GM12875 (cell line): ENCODE measurements around the gene KIF26B.

Experiments
- H3K4me3 ChIP-seq: one replicate; pipeline ENCODE4 v1.5.1; 2011; ENCODE audit warnings: low read depth, low read length, control low read depth
- TF ChIP-seq, protein P1 (sequence below): IDR thresholded peaks from 2 replicates; pipeline ENCODE4 v1.5.1; 2011; ENCODE audit warnings: low read depth, mild to moderate bottlenecking, control low read depth, inconsistent platforms, low read length, moderate library complexity, borderline replicate concordance; ENCODE audit not compliant: insufficient read depth

KIF26B gene

DNA sequence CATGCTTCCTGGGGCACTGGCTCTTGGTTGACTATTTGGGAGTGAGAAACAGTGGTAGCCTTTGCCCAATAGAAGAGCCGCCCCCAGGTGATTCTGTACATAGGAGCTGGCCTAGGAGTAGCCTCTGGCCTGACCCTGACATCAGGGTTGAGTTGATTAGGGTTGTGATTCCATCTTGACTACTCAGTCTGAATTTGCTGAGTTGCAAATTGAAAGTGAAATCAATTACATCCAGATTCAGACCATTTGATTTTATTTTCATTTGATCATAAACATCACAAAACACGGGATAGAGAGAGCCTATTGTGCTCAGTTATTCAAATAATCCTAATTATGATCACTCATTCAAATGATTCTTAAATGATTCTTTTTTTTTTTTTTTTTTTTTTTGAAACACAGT is 253.2 kb downstream of the KIF26B start:
- H3K4me3 ChIP-seq, result no peak overlapping the region
- TF ChIP-seq, protein P1, sequence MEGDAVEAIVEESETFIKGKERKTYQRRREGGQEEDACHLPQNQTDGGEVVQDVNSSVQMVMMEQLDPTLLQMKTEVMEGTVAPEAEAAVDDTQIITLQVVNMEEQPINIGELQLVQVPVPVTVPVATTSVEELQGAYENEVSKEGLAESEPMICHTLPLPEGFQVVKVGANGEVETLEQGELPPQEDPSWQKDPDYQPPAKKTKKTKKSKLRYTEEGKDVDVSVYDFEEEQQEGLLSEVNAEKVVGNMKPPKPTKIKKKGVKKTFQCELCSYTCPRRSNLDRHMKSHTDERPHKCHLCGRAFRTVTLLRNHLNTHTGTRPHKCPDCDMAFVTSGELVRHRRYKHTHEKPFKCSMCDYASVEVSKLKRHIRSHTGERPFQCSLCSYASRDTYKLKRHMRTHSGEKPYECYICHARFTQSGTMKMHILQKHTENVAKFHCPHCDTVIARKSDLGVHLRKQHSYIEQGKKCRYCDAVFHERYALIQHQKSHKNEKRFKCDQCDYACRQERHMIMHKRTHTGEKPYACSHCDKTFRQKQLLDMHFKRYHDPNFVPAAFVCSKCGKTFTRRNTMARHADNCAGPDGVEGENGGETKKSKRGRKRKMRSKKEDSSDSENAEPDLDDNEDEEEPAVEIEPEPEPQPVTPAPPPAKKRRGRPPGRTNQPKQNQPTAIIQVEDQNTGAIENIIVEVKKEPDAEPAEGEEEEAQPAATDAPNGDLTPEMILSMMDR, result no peak

DNA sequence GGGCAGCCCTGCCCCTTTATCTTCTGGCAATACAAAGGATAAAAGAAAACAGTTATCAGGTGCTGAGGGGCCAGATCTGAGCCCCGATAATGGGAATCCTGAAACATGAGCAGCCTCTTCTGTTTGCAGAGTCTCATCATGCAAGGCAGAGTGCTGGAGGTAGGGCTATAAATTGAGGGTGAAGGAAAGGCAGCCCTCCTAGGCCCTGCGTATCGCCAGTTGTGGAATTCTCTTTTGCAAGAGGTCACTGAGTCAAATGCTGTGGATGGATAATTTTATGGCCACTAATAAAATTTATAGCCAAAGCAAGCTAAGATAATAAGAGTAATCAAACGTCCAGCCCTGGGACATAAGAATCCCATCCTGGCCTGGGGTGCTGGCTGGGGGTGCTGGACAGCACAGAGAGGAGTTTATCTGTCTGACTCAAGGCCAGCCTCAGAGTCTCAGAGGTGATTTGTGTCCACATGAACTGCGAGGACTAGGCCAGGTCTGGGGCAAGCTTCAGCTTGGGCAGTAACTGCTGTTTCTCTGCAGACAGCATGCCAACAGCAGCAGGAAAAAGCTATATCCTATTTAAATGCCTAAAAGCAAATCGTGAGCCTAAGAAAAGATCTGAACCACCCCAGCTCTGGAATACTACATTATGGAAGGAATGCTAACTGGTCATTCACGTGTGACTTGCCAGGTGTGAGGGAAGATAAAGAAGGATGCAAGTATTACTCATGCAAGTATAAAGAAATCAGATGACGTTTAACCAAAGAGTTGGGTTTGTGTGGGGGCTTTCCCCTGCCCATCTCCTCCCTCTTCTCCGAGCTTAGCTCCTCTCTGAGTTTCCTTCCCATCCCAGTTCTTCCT is 254.8 kb downstream of the KIF26B start:
- TF ChIP-seq, protein P1, result no peak
- no peak overlapping the region for H3K4me3 ChIP-seq

DNA sequence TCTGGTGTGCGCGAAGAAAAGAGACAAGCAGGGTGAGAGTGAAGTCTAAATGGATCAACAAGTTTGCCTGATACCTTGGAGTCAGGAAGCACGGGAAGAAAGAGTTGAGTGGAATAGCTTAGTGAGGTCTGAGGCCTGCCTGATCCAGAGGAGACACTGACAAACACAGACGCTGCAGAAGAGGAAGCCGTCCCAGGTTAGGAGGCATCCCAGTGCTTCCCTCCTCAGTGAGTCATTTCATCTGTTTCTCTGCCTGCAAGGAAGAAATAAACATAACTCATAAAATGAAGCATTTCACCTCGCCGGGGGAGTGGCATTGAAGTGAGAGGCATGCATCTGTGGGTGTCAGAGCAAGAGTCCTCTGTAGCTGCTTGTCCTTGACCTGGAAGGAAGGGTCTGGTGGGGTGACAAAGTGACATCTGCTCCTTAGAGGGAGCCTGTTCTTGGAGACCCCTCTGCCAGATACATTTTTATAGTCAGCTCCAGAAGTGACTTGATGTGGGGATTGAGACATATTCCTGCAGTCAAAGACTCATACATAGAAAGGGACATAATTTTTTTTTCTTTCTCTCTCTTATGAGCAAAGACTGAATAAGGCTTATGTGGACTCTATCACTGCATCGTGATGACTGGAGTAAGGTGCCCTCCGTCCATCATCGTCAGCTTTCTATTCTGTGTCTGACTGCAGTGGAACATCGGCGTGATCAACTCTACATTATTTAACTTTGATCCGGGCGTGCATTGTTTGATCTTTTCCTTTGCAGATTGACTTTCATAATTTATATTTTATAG is 256.7 kb downstream of the KIF26B start:
- H3K4me3 ChIP-seq, result no peak overlapping the region
- TF ChIP-seq, protein P1, result no peak

DNA sequence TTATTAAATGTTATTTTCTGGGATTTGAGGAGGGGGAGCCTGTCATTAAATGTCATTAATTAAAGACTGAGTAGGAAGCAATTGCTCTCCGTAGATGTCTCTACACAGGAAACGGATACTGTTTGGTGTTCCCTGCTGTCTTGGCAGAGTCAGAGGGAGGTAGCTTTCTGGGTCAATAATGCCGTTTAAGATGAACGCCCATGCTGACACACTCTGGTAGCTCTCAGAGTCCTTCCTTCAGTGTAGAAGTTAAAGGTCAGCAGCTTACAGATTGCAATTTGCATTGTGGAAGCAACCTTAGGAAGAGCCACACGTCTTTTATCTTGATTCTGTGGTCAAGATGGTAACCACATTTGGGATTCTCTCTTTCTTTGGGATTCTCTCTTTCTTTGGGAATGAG is 257.5 kb downstream of the KIF26B start:
- TF ChIP-seq, protein P1, result no peak
- no peak overlapping the region for H3K4me3 ChIP-seq

DNA sequence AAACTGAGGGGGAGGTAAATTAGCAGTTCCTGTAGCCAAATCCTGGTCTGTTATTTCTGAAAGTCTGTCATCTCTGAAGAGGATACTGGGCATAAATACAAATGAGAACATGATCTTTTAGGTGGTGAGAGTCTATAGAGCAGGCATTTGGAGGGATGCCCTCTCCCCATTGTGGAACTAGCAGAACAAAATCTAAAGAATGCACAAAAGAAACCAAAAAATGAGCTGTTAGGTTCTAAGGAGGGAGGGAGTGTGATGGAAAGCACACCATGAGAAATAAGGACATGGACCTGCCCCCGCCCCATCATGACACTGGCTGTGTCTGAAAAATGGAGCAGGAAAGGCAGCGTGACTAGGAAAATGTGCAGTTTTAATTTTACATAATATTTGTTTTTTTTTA is 262.0 kb downstream of the KIF26B start:
- TF ChIP-seq, protein P1, result no peak
- no peak overlapping the region for H3K4me3 ChIP-seq

DNA sequence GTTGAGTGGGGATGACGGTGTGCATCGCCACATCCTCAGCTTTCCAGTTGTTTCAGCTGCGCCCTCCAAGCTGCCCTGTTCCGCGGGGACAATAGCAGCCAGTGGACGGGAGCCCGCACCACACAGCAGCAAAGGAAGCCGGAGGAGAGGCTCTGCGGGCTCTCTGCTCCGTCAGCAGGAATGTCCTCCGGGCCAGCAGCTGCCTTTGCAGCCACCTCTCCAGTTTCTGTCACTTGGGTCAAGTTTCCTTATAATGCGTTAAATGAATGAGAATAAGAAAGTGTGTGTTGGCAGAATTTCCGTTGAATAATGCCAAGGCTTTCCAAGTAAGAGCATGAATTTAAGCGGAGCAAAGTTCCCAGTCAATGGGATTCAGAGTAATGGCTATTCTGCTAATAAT is 263.3 kb downstream of the KIF26B start:
- TF ChIP-seq, protein P1, result no peak
- H3K4me3 ChIP-seq, result no peak overlapping the region
